ENCODE measurements around the gene MAGI2.

Gene MAGI2

GRCh38 chr7:79257959-79258358 is 195.5 kb downstream of the MAGI2 start:
- DNase-seq (ENCODE audit: low read depth), result no peak

GRCh38 chr7:79245623-79246249 is 207.7 kb downstream of the MAGI2 start:
- DNase-seq (ENCODE audit: low read depth), result no peak

GRCh38 chr7:79244482-79244881 is 209.0 kb downstream of the MAGI2 start:
- DNase-seq (ENCODE audit: low read depth), result no peak

GRCh38 chr7:79241288-79242060 is 212.0 kb downstream of the MAGI2 start:
- no peak for DNase-seq (ENCODE audit: low read depth)

GRCh38 chr7:79240413-79240812 is 213.1 kb downstream of the MAGI2 start:
- DNase-seq (ENCODE audit: low read depth), result no peak

GRCh38 chr7:79236352-79237028 is 217.0 kb downstream of the MAGI2 start:
- no peak for DNase-seq (ENCODE audit: low read depth)

GRCh38 chr7:79227044-79227443 is 226.4 kb downstream of the MAGI2 start:
- no peak for DNase-seq (ENCODE audit: low read depth)

GRCh38 chr7:79221211-79221610 is 232.3 kb downstream of the MAGI2 start:
- DNase-seq (ENCODE audit: low read depth), result no peak

GRCh38 chr7:79217976-79218626 is 235.4 kb downstream of the MAGI2 start:
- no peak for DNase-seq (ENCODE audit: low read depth)

GRCh38 chr7:79217468-79217867 is 236.0 kb downstream of the MAGI2 start:
- DNase-seq (ENCODE audit: low read depth), result no peak

- no peak for DNase-seq (ENCODE audit: low read depth)
Measured at GRCh38 chr7:79216236-79216635, 237.2 kb downstream of the MAGI2 start.

GRCh38 chr7:79212334-79212733 is 241.1 kb downstream of the MAGI2 start:
- DNase-seq (ENCODE audit: low read depth), result no peak

GRCh38 chr7:79211724-79212123 is 241.7 kb downstream of the MAGI2 start:
- DNase-seq (ENCODE audit: low read depth), result no peak

- DNase-seq (ENCODE audit: low read depth), result no peak
Measured at GRCh38 chr7:79199961-79200360, 253.5 kb downstream of the MAGI2 start.

- DNase-seq (ENCODE audit: low read depth), result no peak
Measured at GRCh38 chr7:79199266-79199665, 254.2 kb downstream of the MAGI2 start.

- DNase-seq (ENCODE audit: low read depth), result no peak
Measured at GRCh38 chr7:79185605-79186004, 267.9 kb downstream of the MAGI2 start.

- no peak for DNase-seq (ENCODE audit: low read depth)
Measured at GRCh38 chr7:79182283-79182682, 271.2 kb downstream of the MAGI2 start.

GRCh38 chr7:79180533-79180932 is 272.9 kb downstream of the MAGI2 start:
- no peak for DNase-seq (ENCODE audit: low read depth)

GRCh38 chr7:79176859-79177477 is 276.5 kb downstream of the MAGI2 start:
- no peak for DNase-seq (ENCODE audit: low read depth)

GRCh38 chr7:79175374-79175773 is 278.1 kb downstream of the MAGI2 start:
- no peak for DNase-seq (ENCODE audit: low read depth)

- no peak for DNase-seq (ENCODE audit: low read depth)
Measured at GRCh38 chr7:79165225-79165624, 288.2 kb downstream of the MAGI2 start.

- DNase-seq (ENCODE audit: low read depth), result no peak
Measured at GRCh38 chr7:79159040-79159664, 294.3 kb downstream of the MAGI2 start.

Data from stimulated activated CD8-positive, alpha-beta memory T cell treated with anti-CD3 and anti-CD28 coated beads, Interleukin-15, amount 100 ng/mL, for 1 hour (primary cell).